ENCODE measurements around the gene CTLA4. TPM values are rescaled to one million over a fixed set of nuclear protein-coding genes. Genes with fewer than 3 reads are reported as not detected.

The CTLA4 gene
- polyA plus RNA-seq (ENCODE audit: insufficient read length): not detected

DNA sequence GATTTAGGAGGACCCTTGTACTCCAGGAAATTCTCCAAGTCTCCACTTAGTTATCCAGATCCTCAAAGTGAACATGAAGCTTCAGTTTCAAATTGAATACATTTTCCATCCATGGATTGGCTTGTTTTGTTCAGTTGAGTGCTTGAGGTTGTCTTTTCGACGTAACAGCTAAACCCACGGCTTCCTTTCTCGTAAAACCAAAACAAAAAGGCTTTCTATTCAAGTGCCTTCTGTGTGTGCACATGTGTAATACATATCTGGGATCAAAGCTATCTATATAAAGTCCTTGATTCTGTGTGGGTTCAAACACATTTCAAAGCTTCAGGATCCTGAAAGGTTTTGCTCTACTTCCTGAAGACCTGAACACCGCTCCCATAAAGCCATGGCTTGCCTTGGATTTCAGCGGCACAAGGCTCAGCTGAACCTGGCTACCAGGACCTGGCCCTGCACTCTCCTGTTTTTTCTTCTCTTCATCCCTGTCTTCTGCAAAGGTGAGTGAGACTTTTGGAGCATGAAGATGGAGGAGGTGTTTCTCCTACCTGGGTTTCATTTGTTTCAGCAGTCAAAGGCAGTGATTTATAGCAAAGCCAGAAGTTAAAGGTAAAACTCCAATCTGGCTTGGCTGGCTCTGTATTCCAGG lies at the start of gene CTLA4:
CTLA4 (plus strand) TSS at position 211 of the 640 bp plus-strand sequence; CDS start at position 383, 172 bp downstream.
- DNase-seq: no peak

DNA sequence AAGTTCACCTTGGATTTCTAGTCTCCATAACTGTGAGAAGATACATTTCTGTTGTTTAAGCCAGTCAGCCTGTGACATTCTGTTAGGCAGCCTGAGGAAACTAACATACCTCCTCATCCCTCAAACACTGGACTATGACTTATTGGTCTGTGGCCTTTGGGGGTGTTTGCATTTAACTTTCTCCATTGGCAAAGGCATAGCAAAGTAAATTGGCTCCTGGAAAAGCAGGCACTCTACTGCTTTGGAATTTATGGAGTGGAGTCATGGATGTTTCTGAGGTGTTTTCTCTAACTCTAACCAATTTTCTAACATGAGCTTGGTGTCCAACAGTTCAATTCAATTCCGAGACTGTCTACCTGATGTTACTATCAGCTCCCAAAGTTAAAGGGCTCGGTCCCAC lies 48.9 kb upstream of the CTLA4 start:
- no peak for DNase-seq

DNA sequence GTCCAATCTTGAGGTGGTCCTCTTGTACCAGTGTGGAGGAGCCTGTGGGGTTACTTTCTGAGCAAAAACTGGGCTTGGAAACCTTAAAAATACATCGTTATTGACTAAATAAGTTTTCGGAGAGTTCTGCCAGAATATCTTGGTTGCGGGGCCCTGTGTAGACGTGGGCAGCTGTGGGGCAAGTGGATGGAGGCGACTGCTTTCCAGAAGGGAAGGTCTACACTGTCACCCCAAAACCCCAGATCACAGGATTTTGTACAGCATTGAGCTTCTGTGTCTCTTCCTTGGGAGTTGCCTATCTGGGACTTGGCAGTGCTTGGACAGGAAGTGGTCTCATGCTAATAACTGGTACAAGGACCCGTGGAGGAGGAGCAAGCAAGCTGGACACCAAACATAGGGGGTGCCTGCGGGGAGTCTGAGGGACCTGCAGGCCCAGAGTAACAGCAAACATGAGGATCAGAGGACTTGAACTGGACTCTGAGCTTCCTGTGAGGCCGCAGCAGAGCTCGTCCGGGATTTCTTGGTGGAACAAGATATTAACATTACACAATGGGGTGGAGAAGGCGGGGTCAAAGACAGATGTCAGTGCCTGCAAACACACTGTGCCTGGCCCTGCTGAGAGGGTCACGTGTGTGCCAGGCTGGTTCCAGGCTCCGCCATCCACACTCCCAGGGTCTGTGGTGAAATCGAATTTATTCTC lies 48.0 kb upstream of the CTLA4 start:
- no peak for DNase-seq

DNA sequence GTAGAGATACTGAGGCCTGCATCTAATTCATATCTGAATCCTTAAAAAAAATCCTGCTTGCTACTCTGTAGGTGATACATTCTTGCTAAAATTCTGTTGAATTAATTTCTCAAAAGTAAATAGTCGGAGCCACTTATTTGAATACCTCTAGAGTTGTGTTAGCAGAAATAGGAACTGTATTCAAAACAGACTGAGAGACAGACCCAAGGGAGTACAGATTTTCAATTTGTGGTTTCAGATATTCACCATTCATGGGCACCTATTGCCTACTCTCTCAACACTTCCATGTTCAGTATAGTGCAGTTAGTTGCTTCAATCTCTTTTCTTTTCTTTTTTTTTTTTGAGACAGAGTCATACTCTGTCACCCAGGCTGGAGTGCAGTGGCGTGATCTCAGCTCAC lies 46.6 kb upstream of the CTLA4 start:
- DNase-seq: no peak

DNA sequence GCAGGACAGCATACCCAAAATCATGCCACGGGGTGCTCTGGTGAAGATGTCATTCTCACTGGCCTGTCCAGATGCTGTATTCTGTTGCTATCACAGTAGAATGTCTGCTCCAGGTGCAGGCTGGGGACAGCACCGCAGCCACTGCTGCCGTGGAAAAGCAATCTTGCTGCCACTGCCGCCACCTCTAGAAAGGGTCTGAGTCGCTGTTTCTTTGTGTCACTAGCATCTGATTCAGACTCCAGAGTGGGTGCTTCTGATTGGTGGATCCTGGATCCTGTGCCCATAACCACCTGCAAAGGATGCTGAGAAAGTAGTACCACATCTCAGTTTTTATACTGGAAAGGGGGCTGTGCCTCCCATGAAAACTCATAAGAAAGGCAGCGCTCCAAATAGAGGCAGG lies 45.3 kb upstream of the CTLA4 start:
- no peak for DNase-seq

DNA sequence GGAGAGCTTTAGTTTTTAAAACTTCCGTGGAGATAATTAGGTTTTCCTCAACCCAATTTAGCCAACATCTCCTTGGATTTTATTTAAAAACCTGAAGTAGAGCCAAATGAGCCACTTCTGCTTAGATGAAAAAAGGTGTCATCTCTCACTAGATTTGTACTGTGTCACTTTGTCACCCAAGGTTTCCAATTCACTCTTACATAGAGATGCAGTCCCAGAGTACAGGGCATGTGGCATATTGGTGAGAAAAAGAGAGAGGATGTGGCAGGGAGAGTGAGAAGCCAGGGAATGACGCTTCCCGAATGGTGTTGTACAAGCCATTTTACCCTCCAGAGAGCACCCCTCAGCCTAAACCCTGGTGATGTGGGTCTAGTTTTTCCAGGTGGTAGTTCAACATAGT lies 44.4 kb upstream of the CTLA4 start:
- no peak for DNase-seq

DNA sequence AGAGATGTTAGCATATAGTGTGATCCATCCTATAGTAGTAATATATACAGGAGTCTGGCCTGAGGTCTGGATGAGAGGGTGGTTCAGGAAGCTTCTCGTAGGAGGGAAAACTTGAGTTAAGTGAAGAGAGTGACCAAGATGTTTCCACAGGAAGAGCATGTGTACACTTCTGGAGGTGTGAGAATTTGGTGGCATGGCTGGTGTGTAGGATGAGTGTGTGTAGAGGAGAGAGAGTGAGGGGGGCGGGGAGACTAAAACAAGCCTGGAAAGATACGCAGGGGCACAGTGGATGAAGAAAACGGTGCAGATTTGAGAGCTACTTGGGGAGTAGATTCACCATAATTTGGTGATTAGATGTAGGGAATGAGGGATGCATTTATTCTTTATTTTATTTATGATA lies 43.5 kb upstream of the CTLA4 start:
- DNase-seq: no peak

DNA sequence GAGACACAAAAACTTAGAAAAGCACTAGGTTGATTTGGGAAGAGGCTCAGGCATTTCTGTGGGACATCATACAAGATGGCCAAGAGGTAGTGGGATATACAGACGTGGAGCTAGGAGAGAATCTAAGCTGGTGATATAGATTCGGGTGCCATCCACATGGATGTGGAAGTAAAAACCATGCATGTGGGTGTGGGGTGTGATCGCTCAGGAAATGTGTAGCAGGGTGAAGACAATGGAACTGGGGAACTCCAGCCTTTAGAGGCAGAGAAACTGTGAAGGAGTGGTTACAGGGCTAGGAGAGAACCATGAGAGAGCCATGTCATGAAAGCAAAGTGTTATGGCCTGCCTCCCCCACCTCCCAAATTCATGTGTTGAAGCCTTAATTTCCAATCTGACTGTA lies 43.0 kb upstream of the CTLA4 start:
- DNase-seq: no peak

DNA sequence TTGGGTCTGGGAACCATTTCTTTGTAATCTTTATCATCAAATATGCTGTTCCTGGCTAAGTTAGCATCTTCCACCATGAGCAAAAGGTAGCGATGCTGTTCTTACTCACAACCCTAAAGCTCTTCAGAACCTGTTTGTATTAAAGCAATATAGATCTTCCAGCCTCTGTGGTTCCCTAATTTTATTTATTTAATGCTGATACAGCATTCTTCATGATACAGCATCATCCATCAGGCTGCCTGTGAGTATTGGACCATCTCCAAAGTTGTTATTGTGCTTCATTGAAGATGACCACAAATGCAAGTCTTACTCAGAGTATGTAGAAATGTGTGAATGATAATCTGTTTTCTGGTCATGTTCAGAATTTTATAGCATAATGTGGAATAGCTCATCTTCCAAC lies 40.9 kb upstream of the CTLA4 start:
- no peak for DNase-seq

DNA sequence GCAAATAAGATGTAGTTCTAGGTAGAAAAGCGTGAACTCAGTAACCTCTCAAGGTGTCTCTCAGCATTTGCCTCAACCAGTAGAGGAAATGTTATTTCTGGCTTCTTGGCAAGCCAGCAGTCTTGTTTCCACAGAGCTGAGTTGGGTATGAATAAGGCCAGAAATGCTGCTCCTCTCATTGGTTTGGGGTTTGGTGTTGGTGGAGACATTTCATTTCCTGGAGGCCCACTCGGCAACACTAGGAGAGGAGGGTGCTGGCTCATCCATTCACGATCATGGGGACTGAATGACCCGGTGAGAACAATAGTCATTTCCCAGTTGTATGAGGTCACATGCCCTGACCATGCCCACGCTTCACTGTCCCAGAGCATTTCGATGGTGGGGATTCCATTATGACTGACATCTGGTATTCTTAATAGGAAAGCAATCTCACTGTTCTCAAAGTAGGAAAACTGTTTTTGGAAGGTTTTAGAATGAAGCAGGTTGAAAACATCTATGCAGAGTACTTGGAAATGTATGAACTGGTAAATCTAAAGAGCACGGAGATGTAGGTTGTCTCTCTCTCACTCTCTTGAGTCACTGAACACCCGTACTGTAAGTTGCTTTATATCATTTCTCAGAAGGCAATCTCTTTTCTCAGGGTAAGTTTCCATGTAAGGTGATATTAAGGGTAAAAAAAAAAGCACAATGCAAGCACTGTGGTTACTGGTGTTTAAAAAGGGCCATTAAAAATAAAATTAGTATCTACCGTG lies 37.1 kb upstream of the CTLA4 start:
- no peak for DNase-seq

DNA sequence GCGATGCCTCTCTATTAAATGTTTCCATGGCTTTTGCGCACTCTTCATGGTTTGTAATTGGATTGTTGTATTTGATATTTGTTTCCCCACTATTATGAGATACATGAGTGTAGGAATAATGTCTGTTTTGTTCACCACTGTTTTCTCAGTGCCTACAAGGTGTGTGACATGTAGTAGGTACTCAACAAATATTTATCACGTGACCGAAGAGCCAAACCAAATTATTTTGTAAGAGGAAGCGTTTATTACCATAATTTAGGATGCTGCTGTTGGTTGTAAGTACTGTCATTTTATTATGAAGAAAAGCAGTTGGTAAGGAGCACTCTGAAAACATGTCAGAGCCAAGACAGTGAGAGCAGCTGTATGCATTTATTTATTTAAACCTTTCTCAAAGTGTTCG lies 32.2 kb upstream of the CTLA4 start:
- DNase-seq: no peak

DNA sequence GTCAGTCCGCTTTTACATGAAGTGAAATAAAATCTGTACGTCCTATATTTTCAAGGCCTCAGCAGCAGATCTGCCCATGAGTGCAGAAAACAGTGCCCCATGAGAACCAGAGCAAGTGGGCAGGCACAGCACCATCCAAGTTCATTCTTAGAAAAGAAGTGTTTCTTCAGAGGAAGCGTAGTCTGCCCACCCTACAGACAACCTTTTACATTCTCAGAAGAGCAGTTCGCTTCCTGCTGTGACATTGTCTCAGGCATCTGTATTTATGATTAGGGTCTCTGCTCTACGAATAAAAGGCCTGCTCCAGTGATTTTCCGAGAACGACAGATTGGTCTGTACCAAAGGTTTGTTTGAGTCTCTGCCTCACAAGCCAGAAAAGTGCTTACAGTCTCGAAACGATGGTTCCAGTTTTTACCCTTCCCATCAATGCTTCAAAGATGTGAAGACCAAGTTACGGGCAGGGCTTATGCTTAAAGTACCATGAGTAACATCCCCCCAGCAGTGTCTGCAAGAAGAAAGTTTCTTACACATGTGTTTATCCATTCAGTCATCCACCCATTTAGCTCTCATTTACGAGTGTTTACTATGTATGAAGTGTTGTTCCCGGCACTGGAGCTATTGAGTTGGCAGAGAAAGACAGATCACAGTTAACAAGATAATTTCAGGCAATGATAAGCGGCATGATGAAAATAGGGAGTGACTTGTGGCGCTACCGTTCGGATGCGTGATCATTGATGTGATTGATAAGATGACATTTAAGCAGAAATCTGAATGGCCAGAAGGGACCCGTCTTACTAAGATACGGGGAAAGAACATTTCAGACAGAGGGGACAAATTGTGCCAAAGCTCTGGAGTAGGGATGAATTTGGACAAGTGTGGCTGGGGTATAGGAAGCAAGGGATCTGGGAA lies 31.4 kb upstream of the CTLA4 start:
- no peak for DNase-seq

DNA sequence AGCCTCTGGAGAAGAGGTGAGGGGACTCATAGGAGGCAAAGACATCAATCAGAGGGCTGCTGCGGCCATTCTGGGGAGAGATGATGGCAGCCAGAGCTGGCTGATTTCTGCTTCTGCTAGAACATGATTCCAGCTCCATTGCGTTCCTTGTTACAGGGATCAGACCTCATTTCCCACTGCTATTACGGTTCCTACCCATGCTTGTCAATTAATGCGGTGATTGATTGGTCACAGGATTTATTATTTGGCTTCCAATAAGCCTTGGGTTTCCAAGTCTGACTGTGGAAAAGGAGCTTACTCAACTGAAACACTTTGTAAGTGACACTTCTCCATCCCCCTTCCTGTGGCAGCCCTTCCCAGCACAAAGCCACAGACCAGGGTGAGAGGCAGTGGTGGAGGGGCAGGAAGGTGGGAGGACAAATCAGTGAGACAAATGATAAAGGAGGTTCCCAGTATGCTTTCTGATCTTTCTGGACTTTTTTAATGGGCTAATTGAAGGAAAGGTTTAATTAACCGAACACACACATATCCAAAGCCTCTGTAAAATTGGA lies 26.8 kb upstream of the CTLA4 start:
- no peak for DNase-seq

DNA sequence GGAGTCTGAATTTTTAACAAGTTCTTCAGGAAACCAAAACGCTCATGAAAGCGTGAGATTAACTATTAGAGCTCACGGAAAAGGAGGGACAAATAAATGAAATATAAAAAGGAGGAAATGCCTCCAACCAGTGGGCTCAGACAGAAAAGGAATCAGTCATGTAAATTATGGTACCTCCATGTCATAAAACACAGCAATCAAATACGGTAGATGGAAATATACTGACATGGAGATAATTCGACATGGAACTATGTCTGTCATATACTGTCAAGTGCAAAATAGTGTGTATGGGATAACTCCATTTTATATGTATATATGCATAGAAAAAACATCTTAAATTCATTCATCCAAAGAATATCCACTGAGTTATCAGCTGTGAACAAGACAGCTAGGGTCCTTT lies 25.9 kb upstream of the CTLA4 start:
- DNase-seq: no peak

DNA sequence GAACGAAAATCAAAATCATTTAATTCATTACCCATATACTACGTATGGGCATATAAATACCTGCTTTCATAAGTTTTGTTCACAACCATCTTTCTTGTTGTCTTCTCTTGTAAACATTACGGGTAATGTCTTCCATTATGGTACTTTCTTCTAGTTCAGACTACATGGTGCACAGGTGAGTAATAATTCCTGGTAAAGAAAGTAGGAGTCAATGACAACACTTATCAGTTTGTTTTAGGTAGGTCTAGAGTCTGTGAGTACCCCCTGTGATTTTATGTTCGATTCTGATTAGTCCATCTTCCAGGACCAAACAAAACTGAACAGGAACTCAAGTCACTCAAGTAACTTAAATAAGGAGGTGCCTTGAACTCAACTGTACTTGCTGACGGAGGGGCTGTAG lies 25.2 kb upstream of the CTLA4 start:
- no peak for DNase-seq

DNA sequence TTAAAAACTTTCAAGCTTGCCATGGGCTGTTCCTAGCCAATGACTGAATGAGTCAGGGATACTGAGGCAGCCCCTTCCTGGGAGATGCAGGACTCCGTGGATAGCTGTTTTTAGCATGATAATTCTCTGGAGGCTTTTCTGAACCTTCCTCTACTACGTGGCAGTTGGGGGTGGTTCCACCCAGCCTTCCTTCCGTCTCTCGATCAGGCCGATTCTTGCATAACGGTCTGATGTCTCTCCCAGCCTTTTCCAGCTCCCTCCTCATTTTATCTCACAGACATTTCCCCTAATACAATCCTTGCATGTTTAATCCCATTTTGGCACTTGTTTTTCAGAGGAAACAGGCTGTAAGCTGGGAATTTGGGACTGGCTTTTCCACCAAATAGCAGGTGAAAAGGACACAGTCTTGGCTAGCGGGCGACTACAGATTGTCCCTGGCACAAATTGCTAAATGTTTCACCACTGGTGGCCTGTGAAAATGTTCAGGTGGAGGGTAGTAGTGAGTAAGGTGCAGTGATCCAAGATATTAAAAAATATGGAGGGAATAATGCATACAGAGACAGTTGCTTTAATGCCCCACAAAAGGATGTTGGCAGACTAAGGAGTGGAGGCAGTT lies 21.0 kb upstream of the CTLA4 start:
- peak; percentile 9 for DNase-seq

DNA sequence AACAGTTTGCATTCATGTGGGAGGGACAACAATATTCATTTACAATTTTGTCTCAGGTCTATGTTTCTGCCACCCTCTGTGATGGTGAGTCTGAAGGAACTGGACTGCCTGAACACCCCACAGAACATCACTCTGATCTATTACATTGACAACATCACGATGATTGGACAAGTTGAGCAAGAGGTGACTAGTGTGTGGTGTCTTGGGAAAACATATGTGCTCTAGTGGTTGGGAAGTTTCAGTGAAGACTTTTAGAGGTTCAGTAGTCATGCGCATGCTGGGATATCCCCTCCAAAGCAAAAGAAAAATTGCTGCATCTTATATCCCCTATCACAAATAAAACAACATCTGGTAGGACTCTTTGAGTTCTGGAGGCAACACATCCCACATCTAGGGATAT lies 18.6 kb upstream of the CTLA4 start:
- no peak for DNase-seq

DNA sequence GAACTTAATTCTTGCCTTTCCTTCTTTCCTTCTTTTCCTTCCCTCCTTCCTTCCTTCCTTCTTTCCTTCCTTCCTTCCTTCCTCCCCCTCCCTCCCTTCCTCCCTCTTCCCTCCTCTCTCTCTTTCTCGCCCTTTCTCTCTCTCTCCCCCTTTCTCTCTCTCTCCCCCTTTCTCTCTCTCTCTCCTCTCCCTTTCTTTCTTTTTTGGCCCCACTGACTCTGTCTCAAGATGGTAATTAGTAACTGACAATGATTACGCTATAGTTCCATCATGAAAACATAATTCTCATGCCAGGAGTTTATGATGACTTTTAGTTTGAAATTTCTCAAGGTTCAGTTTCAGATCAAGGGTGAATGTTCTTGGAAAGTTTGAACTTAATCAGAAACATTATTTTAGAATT lies 14.8 kb upstream of the CTLA4 start:
- DNase-seq: no peak

DNA sequence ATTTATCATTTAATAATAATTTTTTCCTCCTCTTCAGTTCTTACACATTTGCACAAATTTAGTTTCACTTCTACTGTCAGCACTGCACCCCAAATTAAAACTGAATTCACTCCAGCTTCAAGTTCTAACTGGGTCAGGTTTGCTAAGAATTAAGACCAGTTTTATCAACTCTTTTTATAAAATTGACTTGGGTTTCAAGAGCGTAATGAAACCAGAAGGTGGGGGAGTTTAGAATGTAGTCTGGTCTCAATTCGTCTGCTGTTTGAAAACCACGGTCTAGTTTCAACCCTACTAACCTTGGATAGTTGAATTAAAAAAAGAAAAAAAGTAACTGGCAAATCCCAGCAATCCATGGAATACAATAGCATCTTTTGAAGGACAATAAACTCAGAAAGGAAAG lies 14.3 kb upstream of the CTLA4 start:
- no peak for DNase-seq

DNA sequence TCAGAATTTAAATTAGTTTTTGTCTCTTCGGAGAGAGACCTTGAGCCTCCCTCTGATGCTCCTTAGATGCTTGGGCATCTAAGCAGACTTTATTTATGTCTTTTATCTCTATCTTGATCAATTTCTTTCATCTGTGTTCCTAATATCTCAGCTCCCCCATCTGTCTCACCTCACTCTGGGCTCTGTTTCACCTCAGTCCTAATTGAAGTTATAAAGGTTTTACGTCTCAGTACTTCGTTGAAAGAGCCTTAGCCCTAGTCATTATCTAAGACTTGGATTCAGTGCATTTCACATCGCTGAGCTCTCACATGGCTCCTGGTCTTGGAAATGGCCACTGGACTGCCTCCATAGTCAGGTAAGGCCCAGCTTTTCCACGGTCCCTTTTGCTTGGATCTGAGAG lies 13.8 kb upstream of the CTLA4 start:
- no peak for DNase-seq

DNA sequence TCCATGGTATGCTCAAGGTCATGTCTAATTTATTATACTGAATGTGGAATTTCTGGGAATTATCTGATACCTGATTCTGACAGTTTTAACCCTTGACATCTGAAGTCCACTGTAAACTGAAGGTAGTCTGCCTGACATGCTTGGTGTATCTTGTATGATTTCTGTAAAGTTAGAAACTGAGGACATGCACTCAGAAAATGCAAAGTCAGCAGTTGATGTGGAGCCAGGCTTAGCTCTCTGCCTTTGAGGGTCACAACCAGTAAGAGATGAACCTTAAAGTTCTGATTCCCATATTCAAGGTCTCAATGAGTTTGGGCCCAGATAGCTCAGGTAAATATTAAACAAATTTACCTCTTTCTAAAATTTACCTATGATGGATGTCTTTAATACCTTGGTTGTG lies 12.3 kb upstream of the CTLA4 start:
- no peak for DNase-seq

DNA sequence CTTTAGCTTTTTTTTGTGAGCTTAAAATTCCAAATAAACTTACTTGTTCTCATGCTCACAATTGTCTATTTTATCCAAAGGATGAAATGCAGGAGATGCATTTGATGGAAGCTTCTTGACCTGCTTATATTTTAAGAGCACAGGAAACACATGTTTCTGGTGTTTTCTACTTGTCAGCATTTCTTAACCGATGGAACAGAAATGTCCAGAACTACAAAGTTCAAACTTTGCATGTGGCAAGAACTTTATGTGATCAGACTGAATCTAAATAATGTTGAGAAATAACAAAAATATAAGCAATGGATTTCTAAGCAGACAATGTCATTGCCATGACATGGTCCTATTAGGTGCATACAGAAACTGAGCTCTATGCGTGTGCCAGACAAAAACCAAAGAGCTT lies 9.9 kb upstream of the CTLA4 start:
- no peak for DNase-seq
